Effector CD8-positive, alpha-beta T cell (primary cell): ENCODE measurements around the gene SCAI.
"Not testable (repeated sequence)": the region's sequence is repeated elsewhere in the genome, so short reads cannot be mapped to it uniquely, and the experiment has no call there.

Source experiments
- DNase-seq: peaks from one replicate; lab custom pipeline; 2025; lab: John Stamatoyannopoulos, UW

Gene SCAI

DNA sequence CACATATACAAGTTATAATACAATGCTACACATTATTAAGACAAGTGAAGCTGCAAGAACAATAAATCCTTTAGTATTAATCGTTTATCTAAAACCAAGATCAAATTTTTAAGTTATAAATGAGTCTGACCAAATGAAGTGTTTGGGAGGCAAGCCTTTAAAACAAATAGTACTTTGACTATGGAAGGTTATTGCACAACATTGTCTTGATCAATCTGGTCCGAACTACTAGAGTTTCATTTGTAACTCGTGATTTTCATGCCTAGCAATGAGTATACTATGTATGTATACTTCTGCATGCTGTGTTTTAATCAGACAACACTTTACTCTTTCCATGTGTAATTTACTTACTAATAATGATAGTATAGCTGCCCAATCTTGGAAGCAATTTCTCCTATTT lies 115.3 kb downstream of the SCAI start:
- no peak for DNase-seq

DNA sequence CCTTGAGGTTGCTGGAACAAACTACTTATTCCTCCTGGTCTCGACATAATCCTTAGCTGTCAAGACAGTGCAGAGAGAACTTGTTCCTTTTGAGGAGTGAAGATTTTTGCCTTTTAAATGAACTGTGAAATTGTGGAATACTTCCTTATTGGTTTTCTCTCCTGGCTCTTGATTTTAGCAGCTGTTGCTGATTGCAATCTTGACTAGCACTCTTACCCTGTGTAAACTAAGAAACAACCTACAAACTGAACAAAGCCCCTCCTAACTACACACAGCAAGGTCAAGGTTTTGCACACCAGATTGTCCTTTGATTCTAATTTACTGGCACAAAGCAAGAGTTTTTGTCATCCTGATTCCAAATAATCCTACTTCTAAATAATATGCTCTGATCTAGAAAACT lies 118.4 kb downstream of the SCAI start:
- no peak for DNase-seq

DNA sequence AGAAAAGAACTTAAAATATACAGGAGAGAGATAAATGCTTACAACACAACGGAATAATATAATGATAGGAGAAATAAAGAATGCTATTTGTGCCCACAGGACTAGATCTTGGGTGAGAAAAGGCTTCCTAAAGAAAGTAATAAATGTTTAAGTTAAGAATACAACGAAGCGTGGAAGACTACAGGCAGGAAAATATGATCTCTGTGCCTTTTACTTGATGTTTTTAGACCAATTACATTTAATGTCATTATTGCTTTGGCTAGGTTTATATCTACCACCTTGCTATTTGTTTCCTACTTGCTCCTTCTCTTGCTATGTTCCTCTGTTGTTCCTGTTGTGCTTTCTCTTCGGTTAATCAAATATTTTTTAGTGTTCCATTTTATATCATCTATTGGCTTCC lies 122.3 kb downstream of the SCAI start:
- DNase-seq, result no peak

DNA sequence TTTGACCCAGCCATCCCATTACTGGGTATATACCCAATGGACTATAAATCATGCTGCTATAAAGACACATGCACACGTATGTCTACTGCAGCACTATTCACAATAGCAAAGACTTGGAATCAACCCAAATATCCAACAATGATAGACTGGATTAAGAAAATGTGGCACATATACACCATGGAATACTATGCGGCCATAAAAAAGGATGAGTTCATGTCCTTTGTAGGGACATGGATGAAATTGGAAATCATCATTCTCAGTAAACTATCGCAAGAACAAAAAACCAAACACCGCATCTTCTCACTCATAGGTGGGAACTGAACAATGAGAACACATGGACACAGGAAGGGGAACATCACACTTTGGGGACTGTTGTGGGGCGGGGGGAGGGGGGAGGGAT lies 127.7 kb downstream of the SCAI start:
- not testable (repeated sequence) for DNase-seq

DNA sequence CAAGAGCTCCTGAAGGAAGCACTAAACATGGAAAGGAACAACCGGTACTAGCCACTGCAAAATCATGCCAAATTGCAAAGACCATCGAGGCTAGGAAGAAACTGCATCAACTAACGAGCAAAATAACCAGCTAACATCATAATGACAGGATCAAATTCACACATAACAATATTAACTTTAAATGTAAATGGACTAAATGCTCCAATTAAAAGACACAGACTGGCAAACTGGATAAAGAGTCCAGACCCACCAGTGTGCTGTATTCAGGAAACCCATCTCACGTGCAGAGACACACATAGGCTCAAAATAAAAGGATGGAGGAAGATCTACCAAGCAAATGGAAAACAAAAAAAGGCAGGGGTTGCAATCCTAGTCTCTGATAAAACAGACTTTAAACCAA lies 131.3 kb downstream of the SCAI start:
- not testable (repeated sequence) for DNase-seq

DNA sequence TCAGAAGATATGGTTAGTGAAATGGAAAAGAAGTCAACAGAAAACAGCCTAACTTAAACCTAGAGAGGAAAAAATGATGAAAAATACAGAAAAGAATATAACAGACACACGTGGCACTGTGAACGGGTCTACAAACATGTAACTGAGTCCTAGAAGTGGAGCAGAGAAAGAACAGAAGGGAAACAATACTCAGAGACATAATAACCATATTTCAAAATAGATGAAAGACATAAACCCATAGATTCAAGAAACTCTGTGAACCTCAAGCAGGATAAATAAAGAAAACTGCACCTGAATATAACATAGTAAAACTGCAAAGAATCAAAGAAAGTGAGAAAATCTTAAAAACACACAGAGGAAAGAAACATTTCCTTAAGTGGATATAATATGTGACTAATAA lies 134.7 kb downstream of the SCAI start:
- no peak for DNase-seq

DNA sequence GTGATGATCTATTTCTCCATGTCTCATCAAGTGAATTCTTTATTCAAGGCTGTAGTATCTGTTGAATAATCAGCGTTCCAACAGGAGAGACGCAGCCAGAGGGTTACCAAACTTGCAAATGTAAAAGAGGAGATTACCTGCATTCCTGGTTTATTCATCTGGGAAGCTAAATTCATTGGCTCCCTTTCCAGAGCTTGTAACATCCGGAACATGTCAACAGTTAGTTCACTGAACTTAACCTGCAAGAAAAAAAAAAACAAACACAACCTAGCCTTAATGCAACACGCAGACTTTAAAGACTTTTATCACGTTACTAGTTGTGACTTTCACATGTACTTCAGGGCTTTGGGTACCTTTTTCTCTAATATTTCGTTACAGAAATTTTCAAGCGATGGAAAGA lies 140.0 kb downstream of the SCAI start:
- DNase-seq, result no peak

DNA sequence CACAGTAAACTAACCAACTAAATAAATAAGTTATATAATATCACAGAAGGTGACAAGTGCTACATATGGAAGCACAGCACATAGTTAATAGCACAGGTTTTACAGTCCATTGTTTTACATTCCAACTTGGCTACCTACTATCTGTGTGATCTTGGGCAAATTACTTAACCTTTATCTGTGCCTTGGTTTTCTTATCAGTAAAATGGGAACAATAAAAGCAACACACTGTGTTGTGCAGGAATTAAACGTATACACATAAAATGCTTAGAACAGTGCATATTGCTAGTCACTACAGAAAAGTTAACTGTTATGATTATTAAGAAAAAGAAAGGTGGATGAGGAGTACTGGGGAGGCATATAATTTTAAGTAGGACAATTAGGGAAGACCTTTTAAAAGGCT lies 159.6 kb downstream of the SCAI start:
- DNase-seq, result no peak

DNA sequence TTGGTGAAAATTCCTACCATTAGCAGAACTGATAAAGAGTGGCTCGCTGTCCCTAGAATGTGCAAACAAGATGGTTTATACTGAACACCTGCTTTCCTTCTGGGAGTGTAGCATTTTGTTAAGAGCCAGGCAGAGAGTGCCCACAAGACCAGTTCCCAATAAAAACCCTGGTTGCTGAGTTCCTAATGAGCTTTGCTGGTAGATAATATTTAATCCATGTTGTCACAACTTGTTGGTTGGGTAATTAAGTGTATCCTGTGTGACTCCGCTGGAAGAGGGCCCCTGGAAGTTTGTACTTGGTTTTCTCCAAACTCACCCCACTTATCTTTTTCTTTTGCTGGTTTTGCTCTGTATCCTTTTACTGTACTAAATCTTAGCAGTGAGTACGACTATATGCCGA lies 162.9 kb downstream of the SCAI start:
- no peak for DNase-seq

DNA sequence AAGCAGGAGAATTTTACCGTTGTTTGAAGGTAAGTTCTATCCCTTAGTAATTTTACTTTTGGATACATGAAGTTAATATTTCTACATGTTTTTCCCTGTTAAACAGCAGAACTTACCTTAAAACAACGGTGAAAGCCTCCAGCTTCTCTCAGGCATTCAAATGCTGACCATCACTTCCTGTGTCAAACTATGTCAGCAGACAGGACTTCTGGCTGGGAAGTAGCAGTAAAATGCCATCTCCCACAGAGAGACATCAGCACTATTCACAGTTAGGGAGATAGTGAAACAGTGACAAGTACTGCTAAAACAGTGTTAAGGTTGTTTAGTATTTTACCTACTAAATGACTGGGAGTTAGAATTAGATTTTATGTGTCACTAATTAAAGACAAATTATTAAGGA lies 168.2 kb downstream of the SCAI start:
- no peak for DNase-seq

DNA sequence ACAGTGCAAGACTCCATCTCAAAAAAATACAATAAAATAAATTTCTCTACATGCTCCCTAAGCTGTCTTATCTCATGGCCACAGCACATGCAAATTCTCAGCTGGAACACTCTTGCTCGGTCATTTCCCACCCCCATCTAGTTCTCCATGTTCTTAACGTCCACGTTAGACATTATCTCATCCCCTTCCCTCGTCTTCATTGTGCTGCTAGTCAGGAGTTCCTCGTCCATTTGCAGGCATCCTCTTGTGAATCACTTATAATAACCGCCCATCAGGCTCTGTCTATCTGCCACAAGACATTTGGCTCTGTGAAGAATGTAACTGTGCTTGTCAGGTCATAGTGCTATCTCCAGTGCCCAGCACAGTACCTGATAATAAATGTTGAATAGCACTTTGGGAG lies 169.5 kb downstream of the SCAI start:
- DNase-seq, result no peak

DNA sequence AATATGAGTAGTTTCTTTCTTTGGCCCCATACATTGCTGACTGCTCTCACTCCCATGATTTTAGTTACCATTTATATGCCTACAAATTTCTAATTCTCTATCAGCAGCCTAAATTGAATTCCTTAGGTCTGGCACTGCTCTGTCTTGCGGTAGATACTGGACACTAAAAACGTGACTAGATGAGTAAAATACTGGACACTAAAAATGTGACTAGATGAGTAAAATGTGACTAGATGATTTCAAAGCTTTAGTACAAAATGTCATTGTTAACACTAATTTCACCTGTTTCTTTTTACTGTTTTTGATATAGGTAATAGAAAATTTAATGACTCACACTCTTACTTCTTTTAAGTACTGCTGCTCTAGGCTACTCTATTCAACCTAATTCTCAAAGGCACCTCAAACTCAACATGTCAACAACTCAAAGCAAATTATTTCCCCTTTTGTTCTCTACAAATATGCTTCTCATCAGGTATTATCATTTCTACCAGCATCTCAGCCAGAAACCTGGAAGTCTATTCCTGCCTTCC lies 171.0 kb downstream of the SCAI start:
- no peak for DNase-seq

DNA sequence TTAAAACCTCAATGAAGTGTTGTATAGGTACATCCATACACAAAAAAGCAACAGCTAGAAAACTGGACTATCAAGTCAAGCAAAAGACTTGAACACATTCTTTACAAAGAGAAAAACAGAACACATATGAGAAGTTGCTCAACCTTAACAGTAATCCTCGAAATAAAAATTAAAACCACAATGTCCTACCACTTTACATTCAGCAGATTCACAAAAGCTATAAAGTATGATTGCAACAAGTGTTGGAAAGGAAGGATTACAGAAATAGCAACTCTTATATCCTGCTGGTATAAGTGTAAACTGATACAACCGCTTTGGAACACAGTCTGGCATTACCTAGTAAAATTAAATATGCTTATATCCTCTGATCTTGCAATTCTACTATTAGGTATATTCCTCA lies 173.9 kb downstream of the SCAI start:
- DNase-seq, result no peak

DNA sequence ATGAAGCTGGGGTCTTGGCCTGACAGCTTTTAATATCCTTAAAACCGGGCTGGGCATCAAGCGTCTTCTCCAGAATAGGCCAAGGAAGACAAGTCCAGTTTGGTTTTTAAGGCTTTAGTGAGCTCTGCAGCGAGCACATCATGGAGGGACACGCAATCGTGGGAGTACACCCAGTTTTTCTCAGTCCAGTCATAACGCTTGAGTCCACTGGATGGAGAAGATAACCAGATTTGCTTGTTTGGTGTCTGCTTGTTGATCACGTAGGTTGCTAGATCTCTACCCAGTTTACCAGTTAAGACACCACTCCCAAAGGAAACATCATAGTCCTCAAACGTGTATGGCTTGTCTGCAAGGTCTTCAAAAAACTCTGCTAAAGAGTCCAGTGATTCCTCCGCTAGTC lies 175.1 kb downstream of the SCAI start:
- no peak for DNase-seq

DNA sequence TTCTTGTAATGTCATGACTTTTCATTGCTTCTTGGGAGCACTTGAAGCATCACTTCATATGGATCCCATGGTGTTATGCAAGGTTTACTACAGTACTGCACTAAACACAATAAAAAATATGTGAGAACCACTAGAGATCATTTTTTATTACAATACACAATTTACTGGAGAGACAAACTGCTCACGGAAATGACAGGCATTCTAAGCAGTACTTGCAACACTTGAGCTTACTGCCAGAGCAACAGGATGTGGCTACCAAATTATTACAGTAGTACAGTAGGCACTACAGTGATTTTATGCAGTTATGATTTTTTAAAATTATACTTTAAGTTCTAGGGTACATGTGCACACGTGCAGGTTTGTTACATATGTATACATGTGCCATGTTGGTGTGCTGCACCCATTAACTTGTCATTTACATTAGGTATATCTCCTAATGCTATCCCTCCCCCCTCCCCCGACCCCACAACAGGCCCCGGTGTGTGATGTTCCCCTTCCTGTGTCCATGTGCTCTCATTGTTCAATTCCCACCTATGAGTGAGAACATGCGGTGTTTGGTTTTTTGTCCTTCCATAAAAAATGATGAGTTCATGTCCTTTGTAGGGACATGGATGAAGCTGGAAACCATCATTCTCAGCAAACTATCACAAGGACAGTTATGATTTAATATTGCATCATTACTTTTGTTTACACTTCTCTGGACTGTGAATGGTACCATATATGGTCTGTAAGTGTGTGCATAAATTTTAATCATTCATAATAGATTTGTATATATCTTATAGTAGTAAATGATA lies 177.4 kb downstream of the SCAI start:
- DNase-seq, result not testable (repeated sequence)

DNA sequence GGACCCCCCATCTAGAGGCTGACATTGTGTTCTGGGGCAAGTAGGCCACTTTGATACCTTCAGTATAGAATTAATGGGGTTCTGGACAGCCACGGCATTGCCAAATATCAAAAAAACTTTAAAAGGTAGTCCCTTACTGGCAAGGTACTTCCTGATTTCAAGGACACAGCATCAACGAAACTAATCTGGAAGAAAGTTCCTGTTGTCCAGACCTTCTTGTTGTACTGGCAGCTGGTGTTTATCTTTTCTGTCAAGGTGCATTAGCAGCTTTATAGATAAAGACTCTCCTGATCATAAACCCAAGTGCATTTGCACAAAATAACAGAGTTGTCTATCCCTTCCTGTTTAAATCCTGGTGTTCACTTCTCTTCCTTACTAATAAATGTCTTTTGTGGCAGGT lies 178.7 kb downstream of the SCAI start:
- DNase-seq, result no peak

DNA sequence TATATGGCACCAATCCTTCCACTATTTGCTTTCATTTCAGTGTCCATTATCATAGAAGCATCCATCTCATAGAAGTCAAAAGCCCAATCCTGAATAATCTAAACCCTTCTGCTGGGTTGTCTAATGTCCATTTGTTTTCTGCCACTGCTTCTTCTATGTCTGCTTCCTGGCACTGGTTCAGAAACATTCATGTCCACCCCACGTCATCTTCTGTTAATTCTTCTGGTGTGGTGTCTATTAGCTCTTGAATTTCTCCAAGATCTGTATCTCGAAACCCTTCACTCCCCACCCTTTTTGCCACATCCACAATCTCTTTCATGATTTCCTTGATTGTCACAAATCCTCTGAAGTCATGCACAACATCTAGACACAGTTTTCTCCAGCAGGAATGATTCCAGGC lies 179.3 kb downstream of the SCAI start:
- DNase-seq, result no peak

DNA sequence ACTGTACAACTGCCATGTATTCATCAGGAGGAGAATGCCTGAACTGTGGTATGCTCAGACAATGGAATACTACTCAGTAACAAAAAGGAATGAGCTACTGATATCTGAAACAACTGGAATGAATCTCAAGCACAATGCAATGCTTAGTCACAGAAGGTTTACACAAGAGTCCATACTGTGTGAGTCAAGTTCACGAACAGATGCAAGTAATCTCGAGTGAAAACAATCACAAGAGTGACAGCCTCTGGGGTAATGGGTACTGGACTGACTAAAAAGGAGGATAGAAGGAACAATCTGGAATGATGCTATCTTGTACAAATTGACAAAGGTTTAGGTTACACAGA lies 182.9 kb downstream of the SCAI start:
- no peak for DNase-seq

DNA sequence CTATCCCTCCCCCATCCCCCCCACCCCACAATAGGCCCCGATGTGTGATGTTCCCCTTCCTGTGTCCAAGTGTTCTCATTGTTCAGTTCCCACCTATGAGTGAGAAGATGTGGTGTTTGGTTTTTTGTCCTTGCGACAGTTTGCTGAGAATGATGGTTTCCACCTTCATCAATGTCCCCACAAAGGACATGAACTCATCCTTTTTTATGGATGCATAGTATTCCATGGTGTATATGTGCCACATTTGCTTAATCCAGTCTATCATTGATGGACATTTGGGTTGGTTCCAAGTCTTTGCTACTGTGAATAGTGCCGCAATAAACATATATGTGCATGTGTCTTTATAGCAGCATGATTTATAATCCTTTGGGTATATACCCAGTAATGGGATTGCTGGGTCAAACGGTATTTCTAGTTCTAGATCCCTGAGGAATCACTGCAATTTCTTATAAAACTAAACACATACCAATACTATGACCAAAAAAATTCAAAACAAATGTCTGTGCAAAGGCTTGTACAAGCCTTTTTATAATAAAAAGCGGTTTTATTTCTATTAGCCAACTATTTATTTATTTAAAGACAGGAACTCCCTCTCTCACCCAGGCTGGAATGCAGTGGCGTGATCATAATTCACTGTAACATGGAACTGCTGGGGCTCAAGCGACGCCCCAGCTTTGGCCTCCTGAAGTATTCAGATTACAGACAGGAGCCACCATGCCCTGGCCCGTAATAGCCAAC lies 183.5 kb downstream of the SCAI start:
- DNase-seq, result not testable (repeated sequence)

DNA sequence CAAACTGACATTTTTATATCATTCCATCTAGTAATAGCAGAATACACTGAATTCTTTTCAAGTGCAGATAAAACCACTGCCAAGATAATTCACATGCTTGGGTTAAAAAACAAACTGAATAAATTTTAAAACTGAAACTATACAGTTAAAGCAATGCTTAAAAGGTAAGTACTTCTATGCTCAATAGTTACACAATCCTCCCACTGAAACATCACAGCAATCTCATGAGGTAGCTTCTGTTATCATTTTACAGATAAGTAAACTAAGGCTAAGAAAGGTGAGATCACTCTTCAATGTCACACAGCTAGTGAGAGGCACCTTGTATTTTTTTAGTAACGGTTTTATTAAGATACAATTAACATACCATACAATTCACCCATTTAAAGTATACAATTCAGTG lies 189.1 kb downstream of the SCAI start:
- no peak for DNase-seq

DNA sequence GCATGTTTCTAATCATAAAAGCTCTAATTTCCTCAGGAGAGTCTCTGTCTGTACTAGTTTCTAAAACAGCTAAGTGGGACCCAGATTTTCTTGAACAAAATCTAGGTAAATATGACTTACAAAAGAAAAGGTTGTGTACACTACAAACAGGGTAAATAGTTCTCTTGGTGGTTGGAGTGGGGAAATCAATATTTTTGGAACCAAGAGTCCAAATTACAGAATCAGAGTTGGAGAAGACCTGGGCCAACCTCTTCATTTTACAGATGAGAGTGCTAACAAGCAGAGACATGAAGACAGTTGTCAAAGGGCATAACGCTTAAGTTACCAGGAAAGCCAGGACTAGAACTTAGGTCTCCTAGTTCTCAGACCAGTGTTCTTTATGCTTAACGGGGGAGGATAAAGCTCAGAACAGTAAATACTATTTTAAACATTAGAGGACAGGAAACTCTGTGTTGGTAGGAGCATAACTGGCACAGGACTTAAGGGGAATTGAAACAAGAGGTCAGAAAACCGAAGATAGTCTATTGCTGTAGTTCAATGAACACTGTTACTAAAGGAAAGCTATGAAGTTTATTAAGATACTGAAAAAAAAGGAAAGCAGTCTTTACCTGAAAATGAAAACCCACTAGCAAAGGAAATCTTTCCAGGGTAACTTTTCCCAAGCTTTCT lies 193.1 kb downstream of the SCAI start:
- no peak for DNase-seq

DNA sequence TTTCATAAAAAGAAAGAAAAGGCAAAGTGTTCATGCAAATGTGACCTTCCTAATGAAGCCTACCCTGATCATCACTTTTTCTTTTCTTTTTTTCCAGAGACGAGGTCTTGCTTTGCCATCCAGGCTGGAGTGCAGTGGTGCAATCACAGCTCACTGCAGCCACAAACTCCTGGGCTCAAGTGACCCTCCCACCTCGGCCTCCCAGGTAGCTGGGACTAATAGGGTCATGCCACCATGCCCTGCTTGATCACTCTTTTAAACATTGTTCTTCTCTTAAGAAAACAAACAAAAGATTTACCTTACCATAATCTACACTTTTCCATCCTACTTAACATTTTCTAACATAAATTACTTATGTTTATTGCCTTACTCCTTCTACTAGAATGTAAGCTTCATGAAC lies 193.9 kb downstream of the SCAI start:
- no peak for DNase-seq
